IPS DF 19.7 (cell line): ENCODE data around the gene TAS2R20.
A peak's percentile ranks its signal among the peaks of the same experiment; 100 is the strongest.
"Not testable (repeated sequence)": the region's sequence is repeated elsewhere in the genome, so short reads cannot be mapped to it uniquely, and the experiment has no call there.

Experiments
- DNase-seq: peaks from one replicate; pipeline ENCODE4 v3.0.0-alpha.2; 2013; ENCODE audit warnings: low read depth, low spot score

The TAS2R20 gene

GRCh38 chr12:10998204-10998603, at the start of gene TAS2R20:
Gene TAS2R20, minus strand, starts transcription at chr12:10998304. Its CDS starts 429 bp downstream, at chr12:10997875.
- no peak for DNase-seq

- not testable (repeated sequence) for DNase-seq
Observed at GRCh38 chr12:11041366-11041765, 43.3 kb upstream of the TAS2R20 start.

- DNase-seq = no peak
Observed at GRCh38 chr12:11040162-11040561, 42.1 kb upstream of the TAS2R20 start.

GRCh38 chr12:11039171-11039570, 41.1 kb upstream of the TAS2R20 start:
- DNase-seq = no peak

- not testable (repeated sequence) for DNase-seq
Observed at GRCh38 chr12:11033959-11034358, 35.9 kb upstream of the TAS2R20 start.

GRCh38 chr12:11031307-11031706, 33.2 kb upstream of the TAS2R20 start, which contains the start of gene TAS2R31:
Gene TAS2R31, minus strand, starts transcription at chr12:11031407. Its CDS starts 72 bp downstream, at chr12:11031335.
- DNase-seq = no peak

GRCh38 chr12:11026118-11026517, 28.0 kb upstream of the TAS2R20 start:
- peak; percentile 20 for DNase-seq

GRCh38 chr12:11023387-11023786, 25.3 kb upstream of the TAS2R20 start:
- DNase-seq = no peak

GRCh38 chr12:11022520-11022919, 24.4 kb upstream of the TAS2R20 start, which contains the start of gene TAS2R19:
Gene TAS2R19, minus strand, starts transcription at chr12:11022620. Its CDS starts 49 bp downstream, at chr12:11022571.
- DNase-seq = no peak

- DNase-seq = no peak
Observed at GRCh38 chr12:11016937-11017336, 18.8 kb upstream of the TAS2R20 start.

- DNase-seq = no peak
Observed at GRCh38 chr12:11015775-11016430, 17.8 kb upstream of the TAS2R20 start.

GRCh38 chr12:11014234-11014633, 16.1 kb upstream of the TAS2R20 start:
- no peak for DNase-seq

GRCh38 chr12:11007608-11008007, 9.5 kb upstream of the TAS2R20 start:
- DNase-seq = no peak

GRCh38 chr12:10994307-10994706, 3.8 kb downstream of the TAS2R20 start:
- no peak for DNase-seq

GRCh38 chr12:10989107-10989506, 9.0 kb downstream of the TAS2R20 start:
- no peak for DNase-seq

- no peak for DNase-seq
Observed at GRCh38 chr12:10986812-10987211, 11.3 kb downstream of the TAS2R20 start, which contains the start of gene TAS2R50. Gene TAS2R50, minus strand, starts transcription at chr12:10986912. Its CDS starts 52 bp downstream, at chr12:10986860.

- DNase-seq = no peak
Observed at GRCh38 chr12:10982244-10982643, 15.9 kb downstream of the TAS2R20 start.

- DNase-seq = no peak
Observed at GRCh38 chr12:10974965-10975364, 23.1 kb downstream of the TAS2R20 start.

- DNase-seq = no peak
Observed at GRCh38 chr12:10968765-10969456, 29.2 kb downstream of the TAS2R20 start.

- no peak for DNase-seq
Observed at GRCh38 chr12:10967409-10967808, 30.7 kb downstream of the TAS2R20 start.

GRCh38 chr12:10966314-10966713, 31.8 kb downstream of the TAS2R20 start:
- DNase-seq = no peak

GRCh38 chr12:10965476-10965875, 32.6 kb downstream of the TAS2R20 start:
- no peak for DNase-seq

- DNase-seq = no peak
Observed at GRCh38 chr12:10960211-10960610, 37.9 kb downstream of the TAS2R20 start.
